HG02840 (cell line): ENCODE measurements around the gene PIK3R1.
"Not testable (repeated sequence)": the region's sequence is repeated elsewhere in the genome, so short reads cannot be mapped to it uniquely, and the experiment has no call there.

Experiments
- ATAC-seq: cut with Tn5 transposase; IDR thresholded peaks from one replicate; pipeline ENCODE4 v1.9.1; 2021; ENCODE audit warnings: mild to moderate bottlenecking, moderate library complexity, moderate number of reproducible peaks; ENCODE audit not compliant: unreplicated experiment, low FRiP score

Gene PIK3R1

GRCh38 chr5:68192679-68193060, 22.9 kb upstream of the PIK3R1 start:
- no peak for ATAC-seq

GRCh38 chr5:68193481-68194036, 22.0 kb upstream of the PIK3R1 start:
- ATAC-seq: no peak

- no peak for ATAC-seq
Observed at GRCh38 chr5:68194386-68194785, 21.2 kb upstream of the PIK3R1 start.

- ATAC-seq: no peak
Observed at GRCh38 chr5:68195137-68195536, 20.4 kb upstream of the PIK3R1 start.

GRCh38 chr5:68196876-68197275, 18.7 kb upstream of the PIK3R1 start:
- ATAC-seq: peak; percentile 80

GRCh38 chr5:68200288-68200687, 15.3 kb upstream of the PIK3R1 start:
- ATAC-seq: no peak

- ATAC-seq: not testable (repeated sequence)
Observed at GRCh38 chr5:68210654-68211053, 4.9 kb upstream of the PIK3R1 start.

- ATAC-seq: peak; percentile 7
Observed at GRCh38 chr5:68214482-68215207, 911 bp upstream of the PIK3R1 start.

- peak; percentile 49 for ATAC-seq
Observed at GRCh38 chr5:68215898-68216244, 315 bp downstream of the PIK3R1 start.

GRCh38 chr5:68216245-68217046, 890 bp downstream of the PIK3R1 start:
- ATAC-seq: peak; percentile 34

GRCh38 chr5:68217047-68217355, 1.4 kb downstream of the PIK3R1 start:
- no peak for ATAC-seq

GRCh38 chr5:68217528-68217927, 2.0 kb downstream of the PIK3R1 start:
- no peak for ATAC-seq

GRCh38 chr5:68219161-68219816, 3.7 kb downstream of the PIK3R1 start:
- no peak for ATAC-seq

GRCh38 chr5:68220260-68220659, 4.7 kb downstream of the PIK3R1 start:
- no peak for ATAC-seq

- no peak for ATAC-seq
Observed at GRCh38 chr5:68220914-68221313, 5.4 kb downstream of the PIK3R1 start.

- no peak for ATAC-seq
Observed at GRCh38 chr5:68221488-68221887, 5.9 kb downstream of the PIK3R1 start.

- no peak for ATAC-seq
Observed at GRCh38 chr5:68222310-68222709, 6.8 kb downstream of the PIK3R1 start.

- ATAC-seq: no peak
Observed at GRCh38 chr5:68222824-68223354, 7.3 kb downstream of the PIK3R1 start.

GRCh38 chr5:68223904-68224303, 8.3 kb downstream of the PIK3R1 start:
- no peak for ATAC-seq

- no peak for ATAC-seq
Observed at GRCh38 chr5:68224509-68225187, 9.1 kb downstream of the PIK3R1 start.
